AG04450 (cell line): ENCODE results near the gene ORMDL2. TPM values are rescaled to one million over a fixed set of nuclear protein-coding genes. Genes with fewer than 3 reads are reported as not detected.

Experiments used
- CTCF ChIA-PET: fragments of 300-600, 350-600 bp; formaldehyde crosslinking; extraction: SDS; loops from one replicate; lab custom pipeline; 2022; ENCODE audit warnings: antibody characterized with exemption, inconsistent platforms; lab: Charles Lee
- POLR2A ChIA-PET: fragments of 350-600 bp; formaldehyde crosslinking; extraction: SDS; loops from one replicate; lab custom pipeline; 2021; ENCODE audit warnings: antibody characterized with exemption, inconsistent platforms; lab: Yijun Ruan, JAX
- DNase-seq: peaks from one replicate; pipeline ENCODE4 v3.0.0-alpha.2; 2011; ENCODE audit warnings: low read depth, low spot score
- H3K27ac ChIP-seq: one replicate; pipeline ENCODE4 v1.5.1; 2012; ENCODE audit warnings: low read depth, low read length, control low read depth
- H3K27me3 ChIP-seq: one replicate; pipeline ENCODE4 v1.6.0; 2012; ENCODE audit warnings: low read length; ENCODE audit not compliant: control insufficient read depth, insufficient read depth
- H3K4me3 ChIP-seq: 2 replicates; pipeline ENCODE4 v1.5.1; 2011; ENCODE audit warnings: mild to moderate bottlenecking, low read depth, low read length, control low read depth
- H3K9me3 ChIP-seq: 2 replicates; pipeline ENCODE4 v1.5.1; 2012; ENCODE audit warnings: low read length; ENCODE audit not compliant: control insufficient read depth, insufficient read depth
- polyA plus RNA-seq: library from polyadenylated mRNA; depleted of rRNA; stranded (reverse); fragments of >200 nt; gene quantifications from 2 replicates; pipeline ENCODE4 v1.2.3, GENCODE V29; 2011
- TF ChIP-seq, protein P1 (sequence below): IDR thresholded peaks from 2 replicates; pipeline ENCODE4 v1.5.1; 2011; ENCODE audit warnings: low read depth, low read length, control low read depth, inconsistent platforms

The ORMDL2 gene
- polyA plus RNA-seq, 1 experiment: 40.9 TPM

DNA sequence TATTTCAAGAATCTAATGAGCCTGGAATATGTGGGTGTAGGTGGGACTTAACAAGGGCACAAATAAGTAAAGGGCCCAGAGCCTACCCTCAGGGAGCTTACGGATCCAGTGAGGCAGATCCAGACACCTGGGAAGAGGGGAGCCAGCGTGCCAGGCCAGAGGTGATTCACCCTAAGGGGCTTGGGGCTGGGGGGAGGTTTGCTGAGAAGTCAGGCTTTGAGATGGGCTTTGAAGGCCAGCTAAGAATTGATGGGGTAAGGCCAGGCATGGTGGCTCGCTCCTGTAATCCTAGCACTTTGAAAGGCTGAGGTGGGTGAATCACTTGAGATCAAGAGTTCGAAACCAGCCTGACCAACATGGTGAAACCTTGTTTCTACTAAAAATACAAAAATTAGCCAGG is 25.6 kb downstream of the ORMDL2 start:
- H3K27ac ChIP-seq: peak overlapping the region; percentile 61
- DNase-seq: no peak
- no peaks in the 10 kb centered on the region for H3K9me3 ChIP-seq
- ChIA-PET CTCF (interaction anchor here (0.8 to 1.5 kb wide), 4 partner anchors 14 to 104 kb away, joined by 3 to 5 read pairs (median 4); partner anchors contain the start of gene DNAJC14), POLR2A (no interaction called here)
- TF ChIP-seq, protein P1, sequence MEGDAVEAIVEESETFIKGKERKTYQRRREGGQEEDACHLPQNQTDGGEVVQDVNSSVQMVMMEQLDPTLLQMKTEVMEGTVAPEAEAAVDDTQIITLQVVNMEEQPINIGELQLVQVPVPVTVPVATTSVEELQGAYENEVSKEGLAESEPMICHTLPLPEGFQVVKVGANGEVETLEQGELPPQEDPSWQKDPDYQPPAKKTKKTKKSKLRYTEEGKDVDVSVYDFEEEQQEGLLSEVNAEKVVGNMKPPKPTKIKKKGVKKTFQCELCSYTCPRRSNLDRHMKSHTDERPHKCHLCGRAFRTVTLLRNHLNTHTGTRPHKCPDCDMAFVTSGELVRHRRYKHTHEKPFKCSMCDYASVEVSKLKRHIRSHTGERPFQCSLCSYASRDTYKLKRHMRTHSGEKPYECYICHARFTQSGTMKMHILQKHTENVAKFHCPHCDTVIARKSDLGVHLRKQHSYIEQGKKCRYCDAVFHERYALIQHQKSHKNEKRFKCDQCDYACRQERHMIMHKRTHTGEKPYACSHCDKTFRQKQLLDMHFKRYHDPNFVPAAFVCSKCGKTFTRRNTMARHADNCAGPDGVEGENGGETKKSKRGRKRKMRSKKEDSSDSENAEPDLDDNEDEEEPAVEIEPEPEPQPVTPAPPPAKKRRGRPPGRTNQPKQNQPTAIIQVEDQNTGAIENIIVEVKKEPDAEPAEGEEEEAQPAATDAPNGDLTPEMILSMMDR: no peak
- H3K27me3 ChIP-seq: no peaks in the 10 kb centered on the region
- no peak overlapping the region for H3K4me3 ChIP-seq

DNA sequence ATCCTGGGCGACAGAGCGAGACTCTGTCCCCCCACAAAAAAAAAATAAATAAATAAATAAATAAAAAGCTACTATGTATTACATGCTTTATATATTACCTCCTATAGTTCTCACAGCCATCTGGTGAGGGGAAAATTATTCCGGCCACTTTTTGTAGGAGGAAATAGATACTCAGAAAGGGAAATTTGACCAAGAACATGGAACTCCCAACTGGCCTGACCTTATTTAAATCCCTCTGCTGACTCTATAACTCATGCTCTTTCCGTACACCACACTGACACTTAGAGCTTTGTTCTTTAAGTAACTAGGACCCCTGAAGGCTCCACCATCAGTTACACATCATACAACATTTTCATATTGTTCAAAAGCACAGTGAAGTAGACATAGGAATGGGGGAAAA is 27.1 kb downstream of the ORMDL2 start:
- POLR2A ChIA-PET: no interaction called here
- Histone ChIP-seq H3K4me3 (no peak overlapping the region), H3K27ac (no peak overlapping the region), H3K9me3 (no peaks in the 10 kb centered on the region), H3K27me3 (no peaks in the 10 kb centered on the region)
- CTCF ChIA-PET: interaction anchor here (0.6 to 0.8 kb wide), 2 partner anchors 82 to 281 kb away, joined by 4 to 5 read pairs; no protein-coding TSS in a partner anchor
- DNase-seq: no peak
- TF ChIP-seq, protein P1: no peak

DNA sequence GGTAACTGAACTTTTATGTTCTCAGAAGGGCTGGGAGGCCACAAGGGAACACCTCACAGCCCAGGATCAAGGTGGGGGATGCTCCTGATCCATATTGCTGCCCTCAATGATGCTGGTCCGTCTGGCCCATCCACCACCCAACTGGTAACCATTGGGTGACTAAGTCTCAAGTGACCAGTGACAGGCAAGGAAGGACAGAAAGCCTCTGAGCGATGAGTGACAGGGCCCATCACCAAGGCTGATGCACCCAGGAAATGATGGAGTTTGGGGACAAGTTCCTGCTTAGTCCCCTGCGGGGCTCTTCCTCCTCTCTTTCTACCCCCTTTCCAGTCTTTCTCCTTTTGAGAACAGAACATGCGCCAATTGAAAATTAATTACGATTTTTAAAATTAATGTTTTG is 27.5 kb downstream of the ORMDL2 start:
- H3K27ac ChIP-seq: no peak overlapping the region
- ChIA-PET CTCF (interaction anchor here (0.5 to 0.8 kb wide), 3 partner anchors 82 to 87 kb away, joined by 3 to 5 read pairs (median 5); no protein-coding TSS in a partner anchor), POLR2A (no interaction called here)
- no peak overlapping the region for H3K4me3 ChIP-seq
- TF ChIP-seq, protein P1: no peak
- H3K27me3 ChIP-seq: no peaks in the 10 kb centered on the region
- no peak for DNase-seq
- H3K9me3 ChIP-seq: no peaks in the 10 kb centered on the region

DNA sequence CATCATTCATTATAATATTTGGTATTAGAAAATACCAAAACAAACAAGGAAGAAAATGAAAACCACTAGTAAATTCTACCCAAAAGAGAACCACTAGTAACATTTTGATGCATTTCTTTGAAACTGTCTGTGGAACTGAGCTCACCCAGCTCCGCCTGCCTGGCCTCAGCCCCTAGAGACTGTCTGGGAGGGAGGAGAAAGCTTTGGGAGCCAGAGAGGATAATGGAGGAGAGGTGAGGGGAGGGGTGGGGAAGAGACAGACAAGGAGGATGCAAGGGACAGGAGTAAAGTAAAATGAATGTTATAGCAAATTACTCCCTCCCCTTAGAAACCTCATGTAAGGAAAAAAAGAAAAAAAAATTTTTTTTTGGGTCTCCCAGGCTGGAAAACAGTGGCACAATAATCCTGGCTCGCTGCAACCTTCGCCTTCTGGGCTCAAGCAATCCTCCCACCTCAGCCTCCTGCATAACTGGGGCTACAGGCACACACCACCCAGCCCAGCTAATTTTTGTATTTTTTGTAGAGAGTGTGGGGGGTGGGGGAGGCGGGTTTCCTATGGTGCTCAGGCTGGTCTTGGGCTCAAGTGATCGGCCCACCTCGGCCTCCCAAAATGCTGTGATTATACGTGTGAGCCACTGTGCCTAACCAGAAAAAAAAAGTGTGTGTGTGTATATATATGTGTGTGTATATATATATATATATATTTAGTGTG is 28.1 kb downstream of the ORMDL2 start:
- TF ChIP-seq, protein P1: no peak
- no peak overlapping the region for H3K27ac ChIP-seq
- H3K27me3 ChIP-seq: no peaks in the 10 kb centered on the region
- no peak for DNase-seq
- ChIA-PET CTCF (interaction anchor here (0.5 to 1.2 kb wide), 4 partner anchors 15 to 87 kb away, joined by 3 to 5 read pairs (median 3); partner anchors contain the start of gene ORMDL2), POLR2A (interaction anchor here (2.7 kb wide), 1 partner anchor 16 kb away, joined by 25 read pairs; the partner anchor contains the start of gene DNAJC14)
- no peaks in the 10 kb centered on the region for H3K9me3 ChIP-seq
- H3K4me3 ChIP-seq: no peak overlapping the region

DNA sequence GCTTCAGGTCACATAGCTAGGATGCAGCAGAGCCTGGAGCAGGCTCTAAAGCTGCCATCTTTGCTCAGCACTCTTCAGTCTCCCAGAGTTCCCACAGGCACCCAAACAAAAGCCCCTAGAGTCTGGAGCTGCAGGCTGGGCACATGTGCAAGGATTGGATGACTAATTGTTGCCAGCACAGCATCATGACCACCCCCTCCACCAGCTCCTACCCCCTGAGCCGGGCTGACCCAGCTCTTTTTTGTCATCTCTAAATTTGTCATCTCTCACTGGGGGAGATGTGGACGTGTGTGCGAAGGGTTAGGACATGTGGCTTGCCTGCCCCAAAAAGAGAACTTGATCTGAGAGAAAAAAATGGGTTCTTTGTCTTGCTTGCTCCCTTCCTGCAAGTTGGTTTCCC is 29.2 kb downstream of the ORMDL2 start:
- no peaks in the 10 kb centered on the region for H3K9me3 ChIP-seq
- H3K27ac ChIP-seq: peak overlapping the region; percentile 98
- ChIA-PET CTCF (interaction anchor here (0.6 to 1.8 kb wide), 7 partner anchors 16 to 109 kb away, joined by 3 to 12 read pairs (median 4); partner anchors contain the start of gene ORMDL2), POLR2A (interaction anchor here (0.9 to 2.7 kb wide), 7 partner anchors 17 to 375 kb away, joined by 3 to 25 read pairs (median 4); partner anchors contain the start of genes CD63, DNAJC14, ORMDL2 and RNF41)
- peak; percentile 36 for DNase-seq
- TF ChIP-seq, protein P1: no peak
- no peaks in the 10 kb centered on the region for H3K27me3 ChIP-seq
- no peak overlapping the region for H3K4me3 ChIP-seq
